HAP-1 (cell line): Measurements from ENCODE around the gene ZNF32.
A peak's percentile ranks its signal among the peaks of the same experiment; 100 is the strongest.

Experiments
- DNase-seq, 2 experiments: peaks; one replicate each; pipeline ENCODE4 v3.0.0-alpha.2; 2016 to 2020; ENCODE audit warnings: low spot score in 2 of 2
- H3K27me3 ChIP-seq: fragments of 250-450 bp; sonication (Bioruptor Pico); 2 replicates; pipeline ENCODE4 v1.5.1; 2020; ENCODE audit warnings: low read depth, mild to moderate bottlenecking, moderate library complexity
- H3K36me3 ChIP-seq: fragments of 250-450 bp; sonication (Bioruptor Pico); replicated peaks from 2 replicates; pipeline ENCODE4 v1.5.1; 2020; ENCODE audit warnings: mild to moderate bottlenecking
- H3K4me1 ChIP-seq: fragments of 250-450 bp; sonication (Bioruptor Pico); 2 replicates; pipeline ENCODE4 v1.5.1; 2020; ENCODE audit warnings: mild to moderate bottlenecking
- H3K4me3 ChIP-seq: fragments of 250-450 bp; sonication (Bioruptor Pico); 2 replicates; pipeline ENCODE4 v1.5.1; 2020; ENCODE audit warnings: mild to moderate bottlenecking, moderate library complexity
- H3K9me3 ChIP-seq: fragments of 250-450 bp; sonication (Bioruptor Pico); 2 replicates; pipeline ENCODE4 v1.5.1; 2020; ENCODE audit warnings: mild to moderate bottlenecking, moderate library complexity
- in situ Hi-C: fragments of 300-500 bp; cut with MboI; formaldehyde crosslinking; loops from 3 replicates; pipeline ENCODE4 v1.14.3; 2020; ENCODE audit warnings: low sequenced_read_pairs, inconsistent platforms, mixed read lengths

The ZNF32 gene

GRCh38 chr10:43674553-43675210 lies 26.0 kb upstream of the ZNF32 start:
- Histone ChIP-seq H3K36me3 (no peaks in the 10 kb centered on the region), H3K9me3 (no peaks in the 10 kb centered on the region), H3K4me3 (no peak overlapping the region), H3K4me1 (no peaks in the 10 kb centered on the region), H3K27me3 (no peaks in the 10 kb centered on the region; the same call in 1 of the 2 replicates)
- in situ Hi-C loops: loop anchor here (10.0 kb wide), 2 partner anchors 710 to 1190 kb away; partner anchors contain the start of gene CXCL12
- DNase-seq: no peak

GRCh38 chr10:43673471-43673870 lies 24.8 kb upstream of the ZNF32 start:
- in situ Hi-C loops: loop anchor here (10.0 kb wide), 2 partner anchors 711 to 1191 kb away; partner anchors contain the start of gene CXCL12
- H3K4me3 ChIP-seq: no peak overlapping the region
- no peaks in the 10 kb centered on the region; the same call in 1 of the 2 replicates for H3K27me3 ChIP-seq
- DNase-seq: no peak
- H3K36me3 ChIP-seq: no peaks in the 10 kb centered on the region
- H3K4me1 ChIP-seq: no peaks in the 10 kb centered on the region
- H3K9me3 ChIP-seq: no peaks in the 10 kb centered on the region

- in situ Hi-C loops: loop anchor here (10.0 kb wide), 2 partner anchors 713 to 1193 kb away; partner anchors contain the start of gene CXCL12
Observed at GRCh38 chr10:43671659-43672531, 23.2 kb upstream of the ZNF32 start.

GRCh38 chr10:43669386-43669785 lies 20.7 kb upstream of the ZNF32 start:
- Histone ChIP-seq H3K27me3 (no peaks in the 10 kb centered on the region; the same call in 1 of the 2 replicates), H3K4me3 (no peak overlapping the region), H3K9me3 (no peaks in the 10 kb centered on the region), H3K4me1 (no peaks in the 10 kb centered on the region), H3K36me3 (no peaks in the 10 kb centered on the region)
- in situ Hi-C loops: no loop called here
- no peak for DNase-seq

More at GRCh38 chr10:43671659-43672531, 23.2 kb upstream of the ZNF32 start:
- DNase-seq: peak; percentile 53 to 63
- H3K4me3 ChIP-seq: no peak overlapping the region
- H3K27me3 ChIP-seq: no peaks in the 10 kb centered on the region; the same call in 1 of the 2 replicates
- no peaks in the 10 kb centered on the region for H3K4me1 ChIP-seq
- H3K9me3 ChIP-seq: no peaks in the 10 kb centered on the region
- no peaks in the 10 kb centered on the region for H3K36me3 ChIP-seq

GRCh38 chr10:43667761-43668386 lies 19.2 kb upstream of the ZNF32 start:
- Histone ChIP-seq H3K4me3 (no peak overlapping the region), H3K9me3 (no peaks in the 10 kb centered on the region), H3K36me3 (no peaks in the 10 kb centered on the region), H3K27me3 (no peaks in the 10 kb centered on the region), H3K4me1 (no peaks in the 10 kb centered on the region)
- DNase-seq: no peak
- in situ Hi-C loops: no loop called here

GRCh38 chr10:43667317-43667731 lies 18.6 kb upstream of the ZNF32 start:
- no peak overlapping the region for H3K4me3 ChIP-seq
- DNase-seq: no peak
- H3K36me3 ChIP-seq: no peaks in the 10 kb centered on the region
- no peaks in the 10 kb centered on the region for H3K9me3 ChIP-seq
- no peaks in the 10 kb centered on the region for H3K4me1 ChIP-seq
- in situ Hi-C loops: no loop called here
- no peaks in the 10 kb centered on the region for H3K27me3 ChIP-seq

GRCh38 chr10:43666552-43666951 lies 17.9 kb upstream of the ZNF32 start:
- in situ Hi-C loops: no loop called here
- no peaks in the 10 kb centered on the region for H3K36me3 ChIP-seq
- no peaks in the 10 kb centered on the region for H3K9me3 ChIP-seq
- no peaks in the 10 kb centered on the region for H3K27me3 ChIP-seq
- H3K4me3 ChIP-seq: no peak overlapping the region
- DNase-seq: no peak
- no peaks in the 10 kb centered on the region for H3K4me1 ChIP-seq

- in situ Hi-C loops: no loop called here
- Histone ChIP-seq H3K27me3 (no peaks in the 10 kb centered on the region), H3K4me3 (no peak overlapping the region), H3K36me3 (no peaks in the 10 kb centered on the region), H3K9me3 (no peaks in the 10 kb centered on the region), H3K4me1 (no peaks in the 10 kb centered on the region)
- DNase-seq: no peak
Observed at GRCh38 chr10:43665054-43665453, 16.4 kb upstream of the ZNF32 start.

- in situ Hi-C loops: no loop called here
- Histone ChIP-seq H3K27me3 (no peaks in the 10 kb centered on the region), H3K4me3 (no peak overlapping the region), H3K9me3 (no peaks in the 10 kb centered on the region), H3K36me3 (no peaks in the 10 kb centered on the region), H3K4me1 (no peaks in the 10 kb centered on the region)
- no peak for DNase-seq
Observed at GRCh38 chr10:43658227-43658626, 9.5 kb upstream of the ZNF32 start.

- in situ Hi-C loops: no loop called here
- no peaks in the 10 kb centered on the region for H3K4me1 ChIP-seq
- no peaks in the 10 kb centered on the region for H3K9me3 ChIP-seq
- no peaks in the 10 kb centered on the region for H3K27me3 ChIP-seq
- no peaks in the 10 kb centered on the region for H3K36me3 ChIP-seq
- H3K4me3 ChIP-seq: no peak overlapping the region
- no peak for DNase-seq
Observed at GRCh38 chr10:43655311-43655710, 6.6 kb upstream of the ZNF32 start.

GRCh38 chr10:43653746-43654145 lies 5.1 kb upstream of the ZNF32 start:
- Histone ChIP-seq H3K36me3 (no peaks in the 10 kb centered on the region), H3K4me1 (peaks cover 4% of the 10 kb centered on the region), H3K4me3 (no peak overlapping the region), H3K27me3 (no peaks in the 10 kb centered on the region), H3K9me3 (no peaks in the 10 kb centered on the region)
- in situ Hi-C loops: no loop called here
- DNase-seq: no peak

- Histone ChIP-seq H3K4me1 (peaks cover 4% of the 10 kb centered on the region), H3K4me3 (peak overlapping the region; percentile 41), H3K9me3 (peaks cover 15% of the 10 kb centered on the region), H3K27me3 (no peaks in the 10 kb centered on the region), H3K36me3 (peaks cover 4% of the 10 kb centered on the region)
- DNase-seq: no peak
- in situ Hi-C loops: no loop called here
Observed at GRCh38 chr10:43649185-43649523, 473 bp upstream of the ZNF32 start.

- in situ Hi-C loops: no loop called here
- peaks cover 4% of the 10 kb centered on the region for H3K36me3 ChIP-seq
- H3K27me3 ChIP-seq: no peaks in the 10 kb centered on the region
- H3K4me3 ChIP-seq: peak overlapping the region; percentile 41
- no peak for DNase-seq
- H3K4me1 ChIP-seq: peaks cover 4% of the 10 kb centered on the region
- peaks cover 17% of the 10 kb centered on the region for H3K9me3 ChIP-seq
Observed at GRCh38 chr10:43648095-43648397, 635 bp downstream of the ZNF32 start.

GRCh38 chr10:43647576-43647975 lies 1.1 kb downstream of the ZNF32 start:
- in situ Hi-C loops: no loop called here
- no peak for DNase-seq
- Histone ChIP-seq H3K36me3 (peaks cover 4% of the 10 kb centered on the region), H3K9me3 (peaks cover 21% of the 10 kb centered on the region), H3K4me1 (peaks cover 4% of the 10 kb centered on the region), H3K27me3 (no peaks in the 10 kb centered on the region), H3K4me3 (no peak overlapping the region)
